ENCODE measurements around the gene ETFRF1. TPM values are rescaled to one million over a fixed set of nuclear protein-coding genes. Genes with fewer than 3 reads are reported as not detected.

ETFRF1 gene
- total RNA-seq, 1 experiment from 2014 or later = 5.9 TPM

GRCh38 chr12:25236626-25237025 is 41.6 kb downstream of the ETFRF1 start (continued):
- TF ChIP-seq ZBTB43 (CRISPR knock-in tag; IDR thresholded peaks at IDR 0.05) (no peak), ZMAT4 (CRISPR knock-in tag; IDR thresholded peaks at IDR 0.05) (no peak), ZNF532 (CRISPR knock-in tag; IDR thresholded peaks at IDR 0.05; ENCODE audit: borderline replicate concordance) (no peak), FOXK1 (CRISPR knock-in tag; IDR thresholded peaks at IDR 0.05) (no peak)

- Mint-ChIP-seq H3K36me3 (peaks cover 33% of the 10 kb centered on the region), H3K4me3 (no peak overlapping the region), H3K27me3 (ENCODE audit: low read depth) (no peaks in the 10 kb centered on the region), H3K9me3 (no peaks in the 10 kb centered on the region), H3K27ac (no peak overlapping the region), H3K4me1 (peaks cover 2% of the 10 kb centered on the region)
- ATAC-seq (no peak), DNase-seq (ENCODE audit: low spot score) (no peak)
- ChIA-PET CTCF (interaction anchor here (0.5 to 1.4 kb wide), 13 partner anchors 9 to 954 kb away, joined by 3 to 11 read pairs (median 3); partner anchors contain the start of gene KRAS), POLR2A (no interaction called here)
- TF ChIP-seq MXD4 (CRISPR knock-in tag; IDR thresholded peaks at IDR 0.05; ENCODE audit: borderline replicate concordance) = no peak
- TF ChIP-seq E2F4 (CRISPR knock-in tag; IDR thresholded peaks at IDR 0.05; ENCODE audit: borderline replicate concordance, low read depth) = no peak
- TF ChIP-seq PRDM15 (CRISPR knock-in tag; IDR thresholded peaks at IDR 0.05) = no peak
- no peak for TF ChIP-seq ZNF512 (CRISPR knock-in tag; IDR thresholded peaks at IDR 0.05; ENCODE audit: borderline replicate concordance)
- TF ChIP-seq NR1H2 (CRISPR knock-in tag; IDR thresholded peaks at IDR 0.05) = no peak
- TF ChIP-seq GTF2I (CRISPR knock-in tag; conservative IDR thresholded peaks at IDR 0.05) = no peak
- TF ChIP-seq IRF2 (CRISPR knock-in tag; IDR thresholded peaks at IDR 0.05; ENCODE audit: borderline replicate concordance, low read depth) = no peak
- no peak for TF ChIP-seq ARID4B (CRISPR knock-in tag; IDR thresholded peaks at IDR 0.05; ENCODE audit: borderline replicate concordance)
- TF ChIP-seq TEAD4 (CRISPR knock-in tag; IDR thresholded peaks at IDR 0.05) = no peak
- TF ChIP-seq CREB1 (CRISPR knock-in tag; IDR thresholded peaks at IDR 0.05) = no peak
- no peak for TF ChIP-seq NR2C2 (CRISPR knock-in tag; IDR thresholded peaks at IDR 0.05)
- TF ChIP-seq MLX (CRISPR knock-in tag; IDR thresholded peaks at IDR 0.05) = no peak
Measured at GRCh38 chr12:25241167-25242020, 46.4 kb downstream of the ETFRF1 start.
